HG03045 (cell line): ENCODE measurements around the gene FAM186B.
A peak's percentile ranks its signal among the peaks of the same experiment; 100 is the strongest.

Source experiments
- ATAC-seq: cut with Tn5 transposase; IDR thresholded peaks from one replicate; pipeline ENCODE4 v1.9.1; 2021; ENCODE audit warnings: mild to moderate bottlenecking, moderate library complexity; ENCODE audit not compliant: unreplicated experiment

Gene FAM186B

GRCh38 chr12:49540229-49541139, 65.0 kb downstream of the FAM186B start:
- no peak for ATAC-seq

- no peak for ATAC-seq
Observed at GRCh38 chr12:49539406-49540228, 65.8 kb downstream of the FAM186B start.

- ATAC-seq, result peak; percentile 39
Observed at GRCh38 chr12:49538510-49539403, 66.7 kb downstream of the FAM186B start, which contains the start of gene KCNH3. KCNH3 (plus strand) TSS chr12:49539030; CDS start chr12:49539417, 387 bp downstream.

GRCh38 chr12:49537752-49538509, 67.5 kb downstream of the FAM186B start:
- ATAC-seq, result no peak
